Activated CD8-positive, alpha-beta T cell treated with anti-CD3 and anti-CD28 coated beads for 36 hours (primary cell): ENCODE results near the gene ADAT3. TPM values are rescaled to one million over a fixed set of nuclear protein-coding genes. Genes with fewer than 3 reads are reported as not detected.

Experiments used
- ATAC-seq: fragments of 200-7000 bp; cut with Tn5 transposase; one replicate; pipeline ENCODE4 v1.10.0; 2021; ENCODE audit warnings: mild to moderate bottlenecking, moderate library complexity
- CTCF ChIA-PET: fragments of 350-600 bp; sonication (Branson Sonifier 250); formaldehyde crosslinking; loops from one replicate; lab custom pipeline; 2021; ENCODE audit warnings: antibody characterized with exemption; lab: Charles Lee
- POLR2A ChIA-PET: fragments of 350-600 bp; sonication (Branson Sonifier 250); formaldehyde crosslinking; loops from one replicate; lab custom pipeline; 2021; ENCODE audit warnings: antibody characterized with exemption; lab: Charles Lee
- DNase-seq: peaks from one replicate; pipeline ENCODE4 v3.0.0-alpha.2; 2020
- H3K27ac Mint-ChIP-seq: one replicate; pipeline ENCODE4 v1.8.0; 2021; ENCODE audit warnings: mild to moderate bottlenecking, mixed read lengths
- H3K27me3 Mint-ChIP-seq: one replicate; pipeline ENCODE4 v1.8.0; 2021; ENCODE audit warnings: mixed read lengths
- H3K36me3 Mint-ChIP-seq: one replicate; pipeline ENCODE4 v1.8.0; 2021; ENCODE audit warnings: low read depth, mixed read lengths
- H3K4me1 Mint-ChIP-seq: one replicate; pipeline ENCODE4 v1.8.0; 2021; ENCODE audit warnings: low read depth, mixed read lengths
- H3K4me3 Mint-ChIP-seq: one replicate; pipeline ENCODE4 v1.8.0; 2021; ENCODE audit warnings: mild to moderate bottlenecking, moderate library complexity, mixed read lengths
- H3K9me3 Mint-ChIP-seq: one replicate; pipeline ENCODE4 v1.8.0; 2021; ENCODE audit warnings: mixed read lengths
- intact Hi-C: fragments of 100-400 bp; cut with micrococcal nuclease; formaldehyde crosslinking; loops from one replicate; pipeline ENCODE4 v1.10.0; 2022
- total RNA-seq, 2 experiments: library from RNA; stranded (reverse); gene quantifications; one replicate each; pipeline ENCODE4 v1.2.3, GENCODE V29; 2021
- TF ChIP-seq, protein P1 (sequence below): fragments of 200-600 bp; IDR thresholded peaks from one replicate; pipeline ENCODE4 v1.8.0; 2022; ENCODE audit warnings: antibody characterized with exemption, mild to moderate bottlenecking

Gene ADAT3
- total RNA-seq, 2 experiments from 2014 or later = 5.3 to 6.7 TPM

DNA sequence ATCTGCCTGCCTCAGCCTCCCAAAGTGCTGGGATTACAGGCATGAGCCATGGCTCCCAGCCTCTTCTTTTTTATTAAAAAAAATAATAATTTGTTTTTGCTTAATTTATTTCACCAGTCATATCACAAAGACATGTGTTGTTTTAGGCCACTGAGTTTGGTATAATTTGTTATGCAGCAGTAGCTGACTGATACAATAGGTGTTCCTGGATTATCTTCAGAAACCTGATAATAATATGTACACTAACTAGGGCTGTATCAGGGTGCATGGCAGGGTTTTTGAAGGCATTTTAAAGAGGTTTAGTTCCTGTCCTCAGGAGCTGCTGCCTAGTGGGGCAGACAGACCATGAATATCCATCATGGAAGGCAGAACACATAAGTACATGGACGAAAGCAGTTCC lies 26.2 kb downstream of the ADAT3 start:
- Mint-ChIP-seq H3K4me1 (peaks cover 15% of the 10 kb centered on the region), H3K27ac (no peak overlapping the region), H3K9me3 (peaks cover 12% of the 10 kb centered on the region), H3K4me3 (no peak overlapping the region), H3K36me3 (peaks cover 7% of the 10 kb centered on the region), H3K27me3 (no peaks in the 10 kb centered on the region)
- TF ChIP-seq, protein P1, sequence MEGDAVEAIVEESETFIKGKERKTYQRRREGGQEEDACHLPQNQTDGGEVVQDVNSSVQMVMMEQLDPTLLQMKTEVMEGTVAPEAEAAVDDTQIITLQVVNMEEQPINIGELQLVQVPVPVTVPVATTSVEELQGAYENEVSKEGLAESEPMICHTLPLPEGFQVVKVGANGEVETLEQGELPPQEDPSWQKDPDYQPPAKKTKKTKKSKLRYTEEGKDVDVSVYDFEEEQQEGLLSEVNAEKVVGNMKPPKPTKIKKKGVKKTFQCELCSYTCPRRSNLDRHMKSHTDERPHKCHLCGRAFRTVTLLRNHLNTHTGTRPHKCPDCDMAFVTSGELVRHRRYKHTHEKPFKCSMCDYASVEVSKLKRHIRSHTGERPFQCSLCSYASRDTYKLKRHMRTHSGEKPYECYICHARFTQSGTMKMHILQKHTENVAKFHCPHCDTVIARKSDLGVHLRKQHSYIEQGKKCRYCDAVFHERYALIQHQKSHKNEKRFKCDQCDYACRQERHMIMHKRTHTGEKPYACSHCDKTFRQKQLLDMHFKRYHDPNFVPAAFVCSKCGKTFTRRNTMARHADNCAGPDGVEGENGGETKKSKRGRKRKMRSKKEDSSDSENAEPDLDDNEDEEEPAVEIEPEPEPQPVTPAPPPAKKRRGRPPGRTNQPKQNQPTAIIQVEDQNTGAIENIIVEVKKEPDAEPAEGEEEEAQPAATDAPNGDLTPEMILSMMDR = no peak
- intact Hi-C loops = no loop called here
- ATAC-seq (no peak), DNase-seq (no peak)
- ChIA-PET CTCF (interaction anchor here (1.0 kb wide), 1 partner anchor 50 kb away, joined by 3 read pairs; no protein-coding TSS in a partner anchor), POLR2A (interaction anchor here (0.6 kb wide), 1 partner anchor 25 kb away, joined by 3 read pairs; no protein-coding TSS in a partner anchor)

DNA sequence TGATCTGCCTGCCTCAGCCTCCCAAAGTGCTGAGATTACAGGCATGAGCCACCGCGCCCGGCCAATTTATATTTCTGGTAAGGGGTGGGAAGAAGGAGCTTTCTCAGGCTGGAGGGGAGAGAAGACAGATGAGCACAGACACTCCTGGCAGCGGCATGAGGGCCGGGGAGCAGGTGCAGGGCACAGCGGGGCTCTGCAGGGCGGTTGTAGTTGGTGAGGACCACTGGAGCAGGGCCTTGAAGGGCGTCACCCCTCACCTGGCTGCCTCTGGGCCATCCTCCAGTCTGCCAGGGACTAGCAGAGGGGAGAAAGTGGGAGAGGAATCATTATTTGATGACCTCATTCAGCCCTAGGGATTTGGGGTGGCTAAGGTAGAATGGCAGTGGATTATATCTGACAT lies 27.2 kb downstream of the ADAT3 start:
- Mint-ChIP-seq H3K4me1 (peaks cover 15% of the 10 kb centered on the region), H3K27me3 (no peaks in the 10 kb centered on the region), H3K36me3 (peaks cover 7% of the 10 kb centered on the region), H3K4me3 (no peak overlapping the region), H3K9me3 (peaks cover 12% of the 10 kb centered on the region), H3K27ac (no peak overlapping the region)
- ChIA-PET POLR2A (no interaction called here), CTCF (no interaction called here)
- ATAC-seq = no peak
- TF ChIP-seq, protein P1 = no peak
- intact Hi-C loops = no loop called here
- DNase-seq = no peak

DNA sequence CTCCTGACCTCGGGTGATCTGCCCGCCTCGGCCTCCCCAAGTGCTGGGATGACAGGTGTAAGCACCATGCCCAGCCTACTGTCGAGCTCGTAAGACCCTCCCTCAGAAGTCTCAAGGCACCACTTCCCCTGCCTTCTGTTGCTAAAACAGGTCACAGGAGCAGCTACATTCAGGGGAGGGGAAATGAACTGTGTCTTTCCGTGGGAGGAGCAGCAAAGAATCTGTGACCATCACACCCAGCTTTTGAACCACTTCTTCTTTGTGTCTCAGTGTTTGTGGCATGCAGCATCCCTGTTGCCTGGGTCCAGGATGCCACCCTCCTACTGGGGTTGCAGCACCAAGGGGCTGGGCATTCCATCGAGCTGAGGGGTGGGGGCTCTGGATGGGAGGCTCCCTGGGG lies 28.0 kb downstream of the ADAT3 start:
- POLR2A ChIA-PET = no interaction called here
- no peak for ATAC-seq
- CTCF ChIA-PET = no interaction called here

DNA sequence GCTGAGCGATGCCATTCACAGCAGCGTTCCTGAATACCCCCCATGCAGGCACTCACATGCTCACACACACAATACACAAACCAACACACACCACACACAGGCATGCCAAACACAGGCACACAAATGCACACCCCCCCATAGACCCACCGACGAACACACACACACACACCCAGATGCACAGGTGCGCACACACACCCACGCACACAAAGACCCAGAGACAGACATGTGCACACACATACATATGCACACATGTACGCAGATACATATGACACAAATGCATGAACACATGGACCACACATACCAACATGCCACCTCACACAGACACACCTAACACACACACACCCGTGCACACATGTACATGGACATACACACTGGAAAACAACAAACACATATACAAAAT lies 28.7 kb downstream of the ADAT3 start:
- CTCF ChIA-PET = no interaction called here
- H3K27me3 Mint-ChIP-seq = no peaks in the 10 kb centered on the region
- POLR2A ChIA-PET = no interaction called here
- H3K9me3 Mint-ChIP-seq = peaks cover 12% of the 10 kb centered on the region
- H3K27ac Mint-ChIP-seq = no peak overlapping the region
- H3K36me3 Mint-ChIP-seq = peaks cover 7% of the 10 kb centered on the region
- ATAC-seq = no peak
- H3K4me1 Mint-ChIP-seq = peaks cover 9% of the 10 kb centered on the region
- TF ChIP-seq, protein P1 = no peak
- intact Hi-C loops = no loop called here
- DNase-seq = no peak
- no peak overlapping the region for H3K4me3 Mint-ChIP-seq

More for the DNA sequence above, 28.0 kb downstream of the ADAT3 start:
- intact Hi-C loops = no loop called here
- peaks cover 9% of the 10 kb centered on the region for H3K4me1 Mint-ChIP-seq
- no peaks in the 10 kb centered on the region for H3K27me3 Mint-ChIP-seq
- H3K4me3 Mint-ChIP-seq = no peak overlapping the region
- TF ChIP-seq, protein P1 = no peak
- H3K9me3 Mint-ChIP-seq = peaks cover 12% of the 10 kb centered on the region
- H3K27ac Mint-ChIP-seq = no peak overlapping the region
- peaks cover 7% of the 10 kb centered on the region for H3K36me3 Mint-ChIP-seq
- DNase-seq = no peak

DNA sequence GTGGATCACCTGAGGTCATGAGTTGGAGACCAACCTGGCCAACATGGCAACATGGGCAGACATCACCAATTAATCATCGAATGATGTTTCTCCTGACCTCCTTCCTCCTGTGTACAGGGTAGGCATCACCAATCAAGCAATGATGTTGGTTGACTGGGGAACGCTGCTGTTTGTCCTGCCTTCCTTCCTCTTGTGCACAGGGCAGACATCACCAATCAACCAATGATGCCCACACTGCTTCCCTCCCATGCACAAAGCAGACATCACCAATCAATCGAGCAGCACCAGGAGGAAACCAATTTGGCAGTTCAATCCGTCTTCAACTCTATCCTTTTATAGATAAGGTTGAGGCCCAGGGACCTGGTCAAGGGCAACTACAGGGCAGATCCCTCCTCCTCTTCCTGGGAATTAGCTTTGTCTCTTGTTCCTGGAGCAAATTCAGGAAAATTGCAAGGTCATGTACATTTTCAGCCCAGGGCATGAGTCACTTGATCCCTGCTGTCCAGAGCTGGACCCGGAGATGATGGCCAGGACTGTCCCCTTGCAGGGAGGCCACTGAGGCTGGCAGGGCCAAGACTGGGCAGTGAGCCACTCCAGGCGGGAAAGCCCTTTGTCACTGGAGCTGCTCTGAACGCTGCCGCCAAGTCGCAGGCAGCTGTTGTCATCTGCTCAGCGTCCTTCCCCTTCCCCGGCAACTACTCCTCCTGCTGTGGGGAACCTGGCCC lies 30.4 kb downstream of the ADAT3 start:
- Mint-ChIP-seq H3K27me3 (no peaks in the 10 kb centered on the region), H3K4me3 (no peak overlapping the region), H3K27ac (no peak overlapping the region), H3K36me3 (peaks cover 7% of the 10 kb centered on the region), H3K4me1 (peaks cover 11% of the 10 kb centered on the region), H3K9me3 (peaks cover 12% of the 10 kb centered on the region)
- DNase-seq (peak; percentile 32), ATAC-seq (peak; percentile 35)
- ChIA-PET CTCF (no interaction called here), POLR2A (no interaction called here)
- intact Hi-C loops = no loop called here
- TF ChIP-seq, protein P1 = no peak
